GM18502 (cell line): ENCODE data around the gene TRAK1.

Experiments used
- ATAC-seq: cut with Tn5 transposase; IDR thresholded peaks from one replicate; pipeline ENCODE4 v1.9.1; 2021; ENCODE audit warnings: mild to moderate bottlenecking; ENCODE audit not compliant: unreplicated experiment, poor library complexity

Gene TRAK1

DNA sequence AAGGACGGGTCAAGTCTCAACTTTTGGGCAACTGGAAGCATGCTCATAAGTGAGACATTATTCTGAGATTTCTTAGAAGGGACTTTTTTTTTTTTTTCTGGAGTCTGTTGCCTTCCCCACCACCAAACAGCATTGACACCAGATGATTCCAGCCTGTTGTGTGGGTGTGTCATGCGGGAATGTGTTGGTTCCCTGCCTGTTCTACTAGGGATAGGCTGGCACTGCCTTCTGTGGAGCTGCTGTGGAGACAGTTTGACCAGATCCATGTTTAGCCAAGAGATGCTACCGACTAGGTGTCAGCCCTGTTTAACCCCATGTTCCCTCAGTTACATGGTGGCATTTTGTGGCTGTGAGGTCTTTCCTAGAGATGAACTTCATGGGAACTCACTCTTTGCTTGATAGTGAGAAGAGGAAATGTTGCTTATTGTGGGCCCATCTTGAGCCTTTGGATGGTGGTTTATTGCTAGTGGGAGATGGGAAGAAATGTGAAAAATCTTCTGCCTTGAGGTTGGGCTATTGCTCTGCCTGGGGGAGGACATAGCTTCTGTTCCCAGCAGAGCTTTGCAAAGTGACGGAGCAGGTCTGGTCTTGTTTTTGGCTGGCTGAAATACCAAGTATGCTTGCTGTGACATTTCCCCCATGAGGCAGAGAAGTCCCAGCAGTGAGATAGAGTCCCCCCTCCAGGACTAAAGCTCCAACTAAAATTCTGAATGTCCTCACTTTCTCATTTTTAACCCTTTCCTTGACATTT is 31.3 kb downstream of the TRAK1 start:
- ATAC-seq, result peak; percentile 41

DNA sequence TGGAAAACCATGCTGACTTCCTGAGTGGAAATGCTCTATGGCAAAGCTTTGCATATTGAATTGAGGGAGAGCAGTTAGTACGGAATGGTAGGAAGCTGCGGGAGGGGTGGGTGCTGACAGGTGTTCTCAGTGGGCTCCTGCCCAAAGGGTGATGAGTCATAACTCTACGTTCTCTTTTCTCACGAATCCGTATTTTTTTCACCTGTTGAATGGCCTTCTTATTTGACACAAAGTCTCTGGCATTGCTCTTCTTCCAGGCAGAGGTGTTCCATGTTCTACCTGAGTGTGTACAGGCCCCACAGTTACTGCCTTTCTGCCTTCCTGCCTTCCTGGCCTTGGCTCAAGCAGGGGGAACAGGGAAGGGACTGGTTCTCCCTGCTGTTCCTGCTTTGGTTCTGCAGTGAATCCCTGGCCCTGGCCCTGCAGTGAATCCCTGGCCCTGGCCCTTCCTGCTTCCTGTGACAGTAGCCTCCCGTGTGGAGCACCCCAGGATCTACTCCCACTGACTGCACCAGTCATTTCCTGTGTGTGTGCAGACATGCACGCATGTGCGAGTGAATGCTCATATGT is 31.9 kb downstream of the TRAK1 start:
- ATAC-seq, result peak; percentile 50

- no peak for ATAC-seq
Observed at GRCh38 chr3:42123824-42124658, 32.9 kb downstream of the TRAK1 start.

GRCh38 chr3:42127226-42127625 is 36.1 kb downstream of the TRAK1 start:
- no peak for ATAC-seq

- ATAC-seq, result no peak
Observed at GRCh38 chr3:42128526-42128925, 37.4 kb downstream of the TRAK1 start.

- ATAC-seq, result peak; percentile 84
Observed at GRCh38 chr3:42129014-42129953, 38.1 kb downstream of the TRAK1 start.

DNA sequence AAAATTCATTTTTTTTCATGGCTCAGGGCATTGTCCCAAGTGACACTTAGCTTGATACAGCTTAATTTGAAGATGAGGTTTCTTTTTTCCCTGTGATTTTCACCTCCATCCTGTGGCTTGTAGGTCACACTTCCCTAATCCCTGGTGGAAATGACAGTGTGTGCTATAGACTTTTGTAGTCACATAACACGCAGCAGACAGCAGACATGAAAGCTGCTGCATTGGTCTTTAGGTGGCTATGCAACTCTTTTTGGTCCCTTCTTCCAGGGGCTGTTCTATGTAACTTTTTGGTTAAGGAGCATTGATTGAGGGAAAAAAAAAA is 38.8 kb downstream of the TRAK1 start:
- no peak for ATAC-seq

GRCh38 chr3:42130329-42131070 is 39.3 kb downstream of the TRAK1 start:
- ATAC-seq, result no peak

- no peak for ATAC-seq
Observed at GRCh38 chr3:42133500-42134298, 42.5 kb downstream of the TRAK1 start.

- no peak for ATAC-seq
Observed at GRCh38 chr3:42134867-42135464, 43.8 kb downstream of the TRAK1 start.

- ATAC-seq, result no peak
Observed at GRCh38 chr3:42139621-42140453, 48.7 kb downstream of the TRAK1 start.

- ATAC-seq, result no peak
Observed at GRCh38 chr3:42140665-42141203, 49.6 kb downstream of the TRAK1 start.

GRCh38 chr3:42143440-42143839 is 52.3 kb downstream of the TRAK1 start:
- ATAC-seq, result no peak

DNA sequence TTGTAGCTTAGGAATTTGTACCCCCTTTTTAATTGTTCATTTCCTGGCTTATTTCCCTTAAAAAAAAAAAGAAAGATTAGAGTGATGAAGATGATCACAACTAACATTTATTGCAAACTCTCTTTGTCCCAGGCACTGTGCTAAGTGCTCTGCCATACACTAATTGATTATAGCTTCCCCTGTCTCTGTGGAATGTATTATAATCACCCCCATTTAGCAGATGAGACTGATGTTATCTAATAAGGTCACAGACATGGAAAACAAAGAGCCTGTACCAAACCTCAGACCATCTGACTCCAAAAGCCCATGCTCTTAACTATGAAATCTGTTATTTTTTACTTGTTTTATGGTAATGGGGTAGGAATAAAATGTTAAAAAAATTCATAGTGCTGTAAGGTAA is 53.1 kb downstream of the TRAK1 start:
- no peak for ATAC-seq

DNA sequence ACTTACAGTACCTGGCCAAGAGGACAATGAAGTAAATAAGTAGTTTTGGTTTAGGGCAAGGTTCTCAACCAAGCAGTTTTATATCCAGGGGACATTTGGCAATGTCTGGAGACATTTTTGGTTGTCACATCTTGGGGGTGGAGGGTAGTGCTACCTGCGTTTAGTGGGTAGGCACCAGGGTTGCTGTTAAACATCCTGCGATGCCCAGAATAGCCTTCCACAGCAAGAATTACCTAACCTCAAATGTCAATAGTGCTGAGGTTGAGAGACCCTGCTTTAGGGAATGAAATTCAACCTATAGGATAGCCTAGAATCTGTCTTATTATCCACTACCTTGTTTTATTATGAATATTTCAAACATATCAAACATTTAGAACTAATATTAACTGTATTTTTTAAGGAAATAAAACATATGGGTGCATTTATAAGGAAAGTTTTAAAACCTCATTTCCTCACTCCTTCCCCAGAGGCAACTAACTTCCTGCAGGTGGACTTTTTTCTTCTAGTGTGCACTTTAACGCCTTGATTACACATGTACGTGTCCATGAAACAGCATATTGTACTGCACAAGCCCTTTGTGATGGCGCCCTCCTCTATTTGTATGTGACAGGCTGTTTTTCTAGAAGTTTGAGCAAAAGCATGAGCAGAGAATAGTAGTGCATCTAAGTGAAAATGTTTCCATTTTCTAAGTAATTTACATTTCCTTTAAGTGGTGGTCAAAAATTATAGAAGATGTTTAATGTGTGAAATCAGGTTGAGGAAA is 57.1 kb downstream of the TRAK1 start:
- ATAC-seq, result no peak

DNA sequence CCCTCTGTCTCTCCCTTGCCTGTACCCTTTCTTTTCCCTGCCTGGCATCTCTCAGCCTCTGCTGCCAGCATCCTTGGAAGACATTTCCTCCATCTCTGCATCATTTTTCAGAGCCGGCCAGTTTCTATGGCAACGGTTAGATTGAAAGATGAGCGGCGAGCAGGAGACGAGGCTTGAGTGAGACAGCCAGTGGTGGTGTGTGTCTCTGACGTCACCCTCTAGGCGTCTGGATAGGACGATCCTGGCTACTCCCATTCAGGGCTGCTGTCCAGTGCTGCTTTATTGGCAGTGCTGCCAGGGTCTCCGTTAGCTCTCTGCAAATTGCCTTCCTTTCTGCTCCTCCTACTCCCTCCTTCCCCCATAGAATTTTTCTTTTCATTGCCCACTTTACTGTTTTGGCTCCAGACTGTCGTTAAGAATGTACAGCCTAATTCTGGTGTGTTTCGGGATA is 57.9 kb downstream of the TRAK1 start:
- no peak for ATAC-seq

GRCh38 chr3:42149532-42149931 is 58.4 kb downstream of the TRAK1 start:
- ATAC-seq, result no peak
